K562 (cell line): ENCODE measurements around the gene GAMT. TPM values are rescaled to one million over a fixed set of nuclear protein-coding genes. Genes with fewer than 3 reads are reported as not detected.

Experiments
- ATAC-seq: fragments of 200-7000 bp; cut with Tn5 transposase; 3 replicates; pipeline ENCODE4 v1.9.1; 2020; ENCODE audit warnings: moderate library complexity
- BruUV-seq: library from RNA; stranded (reverse); fragments of 400-500 nt; replicated peaks from 2 replicates; lab custom pipeline; 2021; lab: Mats Ljungman, UMichigan
- CTCF ChIA-PET: fragments of 300-600 bp; formaldehyde crosslinking; extraction: SDS; loops from one replicate; lab custom pipeline; 2021; ENCODE audit warnings: low intra/inter-chr PET ratio; lab: Yijun Ruan, JAX
- POLR2A ChIA-PET: fragments of 300-600, 350-650 bp; sonication (Branson Sonifier 250); formaldehyde crosslinking; extraction: SDS; loops from one replicate; lab custom pipeline; 2021; ENCODE audit warnings: antibody characterized with exemption, inconsistent platforms; lab: Yijun Ruan, JAX
- DNase-seq, 4 experiments: peaks; one replicate each; pipeline versions ENCODE4 v3.0.0 to v3.0.0-alpha.2; 2011 to 2018; ENCODE audit warnings: low spot score in 3 of 4, mixed read lengths in 3 of 4; ENCODE audit errors: extremely low read depth in 1 of 4
- FAIRE-seq: peaks from 2 replicates; lab custom pipeline; 2011; peaks lifted over from hg19 to GRCh38; lab: Jason Lieb, UNC
- H2AFZ ChIP-seq: 2 replicates; pipeline ENCODE4 v1.6.0; 2011; ENCODE audit warnings: low read depth, low read length, control low read depth, inconsistent platforms
- H3K27ac ChIP-seq: fragments of 200-600 bp; 3 replicates; pipeline ENCODE4 v1.8.0; 2011; ENCODE audit warnings: low read depth, mild to moderate bottlenecking, control low read depth, inconsistent platforms, low read length, moderate library complexity, mixed read lengths; ENCODE audit errors: extremely low read depth
- H3K27me3 ChIP-seq, 2 experiments: fragments of 300-600 bp in 1 of 2; 2 replicates in 1 of 2; 3 replicates in 1 of 2; pipeline versions ENCODE4 v1.6.0 to v1.8.0; 2011; ENCODE audit warnings: inconsistent platforms in 2 of 2, low read length in 2 of 2, mild to moderate bottlenecking in 1 of 2, mixed read lengths in 1 of 2, moderate library complexity in 1 of 2; ENCODE audit not compliant: control insufficient read depth in 2 of 2, insufficient read depth in 2 of 2
- H3K36me3 ChIP-seq: fragments of 300-600 bp; 3 replicates; pipeline ENCODE4 v1.8.0; 2011; ENCODE audit warnings: mild to moderate bottlenecking, low read length, inconsistent platforms; ENCODE audit not compliant: control insufficient read depth, insufficient read depth
- H3K4me1 ChIP-seq, 2 experiments: fragments of 200-600 bp in 1 of 2; replicated peaks in 1 of 2; 2 replicates in 1 of 2; 3 replicates in 1 of 2; pipeline versions ENCODE4 v1.5.1 to v1.8.0; 2011; ENCODE audit warnings: inconsistent platforms in 2 of 2, low read length in 2 of 2, mild to moderate bottlenecking in 1 of 2, mixed read lengths in 1 of 2, moderate library complexity in 1 of 2; ENCODE audit not compliant: control insufficient read depth in 2 of 2, insufficient read depth in 2 of 2
- H3K4me2 ChIP-seq: 2 replicates; pipeline ENCODE4 v1.6.1; 2011; ENCODE audit warnings: low read length, control low read depth, inconsistent platforms, mixed read lengths; ENCODE audit not compliant: insufficient read depth
- H3K4me3 ChIP-seq: fragments of 200-600 bp; sonication (generic), shearing (Covaris generic); 2 replicates; pipeline ENCODE4 v1.5.1; 2016; ENCODE audit warnings: control low read depth, inconsistent platforms
- H3K79me2 ChIP-seq: fragments of 200-600 bp; 3 replicates; pipeline ENCODE4 v1.8.0; 2011; ENCODE audit warnings: low read length, inconsistent platforms; ENCODE audit not compliant: control insufficient read depth, insufficient read depth
- H3K9ac ChIP-seq, 2 experiments: 2 replicates each; pipeline versions ENCODE4 v1.6.0 to v1.6.1; 2011; ENCODE audit warnings: low read depth in 2 of 2, low read length in 2 of 2, control low read depth in 1 of 2, inconsistent platforms in 1 of 2, mild to moderate bottlenecking in 1 of 2, mixed read lengths in 1 of 2; ENCODE audit not compliant: insufficient read depth in 1 of 2
- H3K9me1 ChIP-seq: one replicate; pipeline ENCODE4 v1.6.0; 2011; ENCODE audit warnings: inconsistent platforms, mild to moderate bottlenecking, low read length, moderate library complexity; ENCODE audit not compliant: control insufficient read depth, insufficient read depth
- H3K9me3 ChIP-seq: replicated peaks from 2 replicates; pipeline ENCODE4 v1.5.1; 2011; ENCODE audit warnings: low read depth, low read length, inconsistent platforms; ENCODE audit not compliant: control insufficient read depth, insufficient read depth
- H4K20me1 ChIP-seq: replicated peaks from 2 replicates; pipeline ENCODE4 v1.6.1; 2011; ENCODE audit warnings: low read length, inconsistent platforms, mixed read lengths; ENCODE audit not compliant: control insufficient read depth, insufficient read depth
- BHLHE40 ChIP-seq: IDR thresholded peaks from 2 replicates; pipeline ENCODE4 v1.6.1; 2011; ENCODE audit warnings: low read length, improper control_type of control experiment
- KLF1 ChIP-seq: fragments of 450-650 bp; IDR thresholded peaks from 2 replicates; pipeline ENCODE4 v1.6.1; 2016; ENCODE audit warnings: missing genetic modification characterization, missing compliant biosample characterization
- L3MBTL2 ChIP-seq: fragments of 450-650 bp; IDR thresholded peaks from 2 replicates; pipeline ENCODE4 v1.6.1; 2016; ENCODE audit warnings: mild to moderate bottlenecking, moderate library complexity
- MAZ ChIP-seq, 2 experiments: fragments of 450-650 bp in 1 of 2; sonication (generic) in 1 of 2; formaldehyde crosslinking; IDR thresholded peaks in 1 of 2; conservative IDR thresholded peaks in 1 of 2; 2 replicates each; pipeline versions ENCODE4 v1.4.0 to v1.5.0; 2020; ENCODE audit warnings: mild to moderate bottlenecking in 1 of 2, missing genetic modification reagents in 1 of 2
- MCM3 ChIP-seq: fragments of 450-650 bp; IDR thresholded peaks from 2 replicates; pipeline ENCODE4 v1.6.1; 2016
- MYNN ChIP-seq, 2 experiments: sonication (generic); formaldehyde crosslinking in 1 of 2; IDR thresholded peaks; 2 replicates each; pipeline versions ENCODE4 v1.5.0 to v1.6.1; 2016 to 2020; ENCODE audit warnings: antibody characterized with exemption in 1 of 2, missing genetic modification reagents in 1 of 2
- NFXL1 ChIP-seq: fragments of 450-650 bp; formaldehyde crosslinking; IDR thresholded peaks from 2 replicates; pipeline ENCODE4 v1.4.0; 2021; ENCODE audit warnings: mild to moderate bottlenecking
- POLR2AphosphoS2 ChIP-seq: IDR thresholded peaks from 2 replicates; pipeline ENCODE4 v1.6.1; 2012; ENCODE audit warnings: low read length, improper control_type of control experiment
- POLR2G ChIP-seq: fragments of 200-400 bp; formaldehyde crosslinking; IDR thresholded peaks from 2 replicates; pipeline ENCODE4 v1.6.1; 2017; ENCODE audit warnings: low read depth, mild to moderate bottlenecking, antibody characterized with exemption, low read length, moderate library complexity
- SP1 ChIP-seq: sonication (generic); formaldehyde crosslinking; IDR thresholded peaks from 2 replicates; pipeline ENCODE4 v1.8.1; 2022; ENCODE audit warnings: mild to moderate bottlenecking, missing genetic modification reagents
- TAF7 ChIP-seq: fragments of 450-650 bp; IDR thresholded peaks from 2 replicates; pipeline ENCODE4 v1.6.1; 2016; ENCODE audit warnings: missing genetic modification characterization, missing compliant biosample characterization
- THRA ChIP-seq: fragments of 450-650 bp; IDR thresholded peaks from 2 replicates; pipeline ENCODE4 v1.6.1; 2017; ENCODE audit warnings: mild to moderate bottlenecking, moderate library complexity
- TOE1 ChIP-seq, 2 experiments: fragments of 450-650 bp in 1 of 2; sonication (generic) in 1 of 2; formaldehyde crosslinking in 1 of 2; IDR thresholded peaks; 2 replicates each; pipeline versions ENCODE4 v1.7.1 to v1.8.0; 2016 to 2022; ENCODE audit warnings: borderline replicate concordance in 2 of 2, mild to moderate bottlenecking in 2 of 2, antibody characterized with exemption in 1 of 2, inconsistent platforms in 1 of 2, low read depth in 1 of 2, missing genetic modification reagents in 1 of 2, moderate library complexity in 1 of 2
- UBTF ChIP-seq, 2 experiments: IDR thresholded peaks; 2 replicates each; pipeline ENCODE4 v1.6.1; 2012; ENCODE audit warnings: improper control_type of control experiment in 2 of 2, low read depth in 2 of 2, low read length in 2 of 2, borderline replicate concordance in 1 of 2
- WGBS: fragments of 100-300 bp; shearing (Covaris generic); methylation state at CpG from one replicate; pipeline ENCODE4 v1.1.6; 2016; ENCODE audit warnings: low coverage, mixed read lengths; ENCODE audit not compliant: insufficient coverage; ENCODE audit errors: missing lambda C conversion rate; 5-methylcytosine and 5-hydroxymethylcytosine counted together
- in situ Hi-C: fragments of 300-500 bp; cut with MboI; formaldehyde crosslinking; loops from 4 replicates; pipeline ENCODE4 v1.15.0; 2018; ENCODE audit warnings: inconsistent platforms, mixed read lengths
- intact Hi-C: fragments of 100-400 bp; cut with micrococcal nuclease; formaldehyde crosslinking; loops from 2 replicates; pipeline ENCODE4 v1.14.2; 2022
- polyA plus RNA-seq, 8 experiments: library from polyadenylated mRNA; depleted of rRNA in 4 of 8; stranded (reverse) in 5 of 8; unstranded in 3 of 8; fragments of >200 nt; fragmentation: Nextera tagmentation in 2 of 8; fragmentation: Illumina TruSeq in 1 of 8; extraction: Ambion mirVana in 2 of 8; extraction: Trizol in 1 of 8; gene quantifications; 2 replicates each; pipeline versions ENCODE4 v1.2.1 to v1.2.3, GENCODE V29; 2011 to 2014; ENCODE audit warnings: inconsistent platforms in 1 of 8, missing spikeins in 1 of 8
- total RNA-seq, 7 experiments: library from RNA; depleted of rRNA in 6 of 7; stranded (reverse); fragments of >200 nt in 6 of 7; fragmentation: Illumina TruSeq in 2 of 7; extraction: Trizol in 2 of 7; gene quantifications; 2 replicates each; pipeline versions ENCODE4 v1.2.1 to v1.2.3, GENCODE V29; 2011 to 2021; ENCODE audit warnings: low replicate concordance in 1 of 7

Gene GAMT
- total and polyA plus RNA-seq, 9 of the 15 experiments (the other 6 are each of a cell fraction or from before 2014, with no cell fraction given), result 1.3 to 35.3 (median 27.2) TPM

DNA sequence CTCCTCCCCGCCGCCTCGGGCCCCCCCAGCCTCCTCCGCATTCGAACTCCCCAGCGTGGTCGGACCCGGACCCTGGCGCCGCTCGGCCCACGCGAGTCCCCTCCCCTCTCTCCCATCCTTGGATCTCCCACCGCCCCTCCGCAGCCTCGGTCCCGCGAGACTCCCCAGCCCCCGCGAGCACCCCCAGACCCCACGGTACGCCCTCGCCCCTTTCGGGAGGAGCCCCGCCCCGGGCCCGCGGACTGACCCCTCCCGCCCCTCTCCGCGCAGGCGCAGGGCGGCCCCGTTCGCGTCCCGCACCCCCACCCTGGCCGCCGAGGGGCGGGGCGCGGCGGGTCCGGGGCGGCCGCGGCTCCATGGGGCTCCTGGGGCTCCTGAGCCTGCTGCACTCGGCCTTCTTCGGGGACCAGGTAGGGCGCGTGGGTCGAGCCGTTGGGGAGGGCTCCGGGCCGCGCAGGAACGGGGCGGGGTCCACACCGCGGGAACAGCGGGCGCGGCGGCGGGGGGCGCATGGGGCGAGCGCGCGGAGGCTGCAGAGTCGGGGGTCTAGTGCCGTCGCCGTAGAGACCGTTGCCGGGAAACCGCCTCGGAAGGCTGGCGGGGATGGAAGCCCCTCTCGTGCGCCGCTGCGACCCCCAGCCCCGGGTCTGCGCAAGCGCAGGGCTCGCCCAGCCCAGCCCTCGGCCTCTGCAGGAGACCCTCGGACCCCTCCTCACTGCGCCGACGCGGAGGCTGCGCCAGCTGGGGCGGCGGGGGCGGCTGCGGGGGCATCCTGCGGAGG is 44.8 kb upstream of the GAMT start (continued):
- TF ChIP-seq L3MBTL2 (no peak), MAZ (CRISPR knock-in tag; conservative IDR thresholded peaks at IDR 0.05 in 1 of 2, IDR thresholded peaks at IDR 0.05 in 1 of 2) (no peak; a peak in 2 of 4 replicates), POLR2G (0 out of 2 replicates have a peak, but pooled peaks have one; percentile 20)

- FAIRE-seq, result peak; percentile 61
- TF ChIP-seq TOE1 (IDR thresholded peaks at IDR 0.05; ENCODE audit: borderline replicate concordance), result 0 out of 2 replicates have a peak, but pooled peaks have one; percentile 14
- no peak for TF ChIP-seq TOE1 (CRISPR knock-in tag; IDR thresholded peaks at IDR 0.05; ENCODE audit: borderline replicate concordance, low read depth)
- no peak for TF ChIP-seq THRA
- 0 out of 2 replicates have a peak, but pooled peaks have one; percentile 15 for TF ChIP-seq BHLHE40
- TF ChIP-seq KLF1 (tag), result peak; percentile 76; the same call in 1 of the 2 replicates
- TF ChIP-seq NFXL1, result no peak
- peak; percentile 70 for TF ChIP-seq SP1
- TF ChIP-seq MYNN (IDR thresholded peaks at IDR 0.05), result no peak
- TF ChIP-seq MYNN (CRISPR knock-in tag; IDR thresholded peaks at IDR 0.05), result no peak
- peak in 1 of 2 experiments; percentile 81; a peak in 2 of 4 replicates for TF ChIP-seq UBTF (IDR thresholded peaks at IDR 0.05; ENCODE audit: borderline replicate concordance in 1 of 2, low read depth in 2 of 2, low read length in 2 of 2)
- TF ChIP-seq TAF7 (tag), result no peak
- no peak for TF ChIP-seq MCM3
- TF ChIP-seq POLR2AphosphoS2, result no peak
Measured at GRCh38 chr19:1445185-1445931, 44.0 kb upstream of the GAMT start.

More at GRCh38 chr19:1445185-1445931, 44.0 kb upstream of the GAMT start:
- H3K9ac ChIP-seq, result peak overlapping the region; percentile 57 to 87
- WGBS, result 2% methylated on average over 23 of the region's 70 CpGs
- H3K4me2 ChIP-seq, result peak overlapping the region; percentile 75
- peak overlapping the region; percentile 47; the same call in 2 of the 3 replicates for H3K27ac ChIP-seq
- intact Hi-C loops (loop anchor here (10.0 kb wide), 1 partner anchor 171 kb away; the partner anchor contains the start of gene FAM174C), in situ Hi-C loops (no loop called here)
- no peaks in the 10 kb centered on the region for H3K9me1 ChIP-seq
- H3K4me3 ChIP-seq, result peak overlapping the region; percentile 41
- POLR2A ChIA-PET, result interaction anchor here (0.6 to 1.3 kb wide), 5 partner anchors 8 to 770 kb away, joined by 3 to 6 read pairs (median 4); no protein-coding TSS in a partner anchor
- CTCF ChIA-PET, result interaction anchor here (0.8 to 1.1 kb wide), 2 partner anchors 31 to 68 kb away, joined by 3 to 6 read pairs; partner anchors contain the start of gene ADAMTSL5
- peak overlapping the region; percentile 60 for H2AFZ ChIP-seq
- peaks cover 0 to 1% of the 10 kb centered on the region in 2 experiments; a peak in 1 of 5 replicates for H3K27me3 ChIP-seq
- ATAC-seq (peak; percentile 84), DNase-seq (peak; percentile 82 to 89 (median 85))
- no TSS peak for BruUV-seq
- H3K9me3 ChIP-seq, result no peaks in the 10 kb centered on the region
- H4K20me1 ChIP-seq, result peaks cover 22% of the 10 kb centered on the region
- peaks cover 25% of the 10 kb centered on the region for H3K36me3 ChIP-seq
- H3K79me2 ChIP-seq, result peaks cover 21% of the 10 kb centered on the region
- peaks cover 33 to 82% of the 10 kb centered on the region in 2 experiments for H3K4me1 ChIP-seq
